Measurements from ENCODE around the gene SETX. TPM values are rescaled to one million over a fixed set of nuclear protein-coding genes. Genes with fewer than 3 reads are reported as not detected.
"Not testable (repeated sequence)": the region's sequence is repeated elsewhere in the genome, so short reads cannot be mapped to it uniquely, and the experiment has no call there.

The SETX gene
- total RNA-seq, 5 donors from 2014 or later (not counting 1 experiment from before 2014, with no cell fraction given): 63.9 to 73.2 (median 65.0) TPM

- H3K27ac ChIP-seq (ENCODE audit: low read length); POLR2A ChIA-PET; H3K27ac Mint-ChIP-seq; H3K9me3 ChIP-seq; H3K4me3 ChIP-seq (ENCODE audit: control insufficient read depth in 1 of 2, extremely low read depth in 1 of 2, low read length in 1 of 2); CTCF ChIA-PET; H3K9me3 Mint-ChIP-seq; H3K4me3 Mint-ChIP-seq; DNase-seq; H3K27me3 Mint-ChIP-seq; ATAC-seq (replicated peaks in 1 of 4); H3K27me3 ChIP-seq (replicated peaks in 1 of 2; ENCODE audit: control insufficient read depth in 2 of 2, extremely low read depth in 1 of 2, insufficient read depth in 2 of 2, low read length in 1 of 2): not testable (repeated sequence)
- peaks cover 14 to 28% (median 20%) of the 10 kb centered on the region in 3 donors for H3K4me1 Mint-ChIP-seq
- 100% methylated on average over 2 of the region's 2 CpGs for WGBS (ENCODE audit: insufficient coverage)
- H3K36me3 Mint-ChIP-seq: peaks cover 20% of the 10 kb centered on the region
- Histone ChIP-seq H3K4me1 (ENCODE audit: control insufficient read depth in 1 of 2, extremely low read depth in 1 of 2, insufficient read depth in 2 of 2, low read length in 2 of 2) (peaks cover 3 to 12% of the 10 kb centered on the region in 2 experiments), H3K36me3 (ENCODE audit: control insufficient read depth in 2 of 2, extremely low read depth in 1 of 2, insufficient read depth in 1 of 2, low read length in 1 of 2) (peaks cover 2 to 59% of the 10 kb centered on the region in 2 donors)
Measured at GRCh38 chr9:132377769-132378168, 23.0 kb upstream of the SETX start.

DNA sequence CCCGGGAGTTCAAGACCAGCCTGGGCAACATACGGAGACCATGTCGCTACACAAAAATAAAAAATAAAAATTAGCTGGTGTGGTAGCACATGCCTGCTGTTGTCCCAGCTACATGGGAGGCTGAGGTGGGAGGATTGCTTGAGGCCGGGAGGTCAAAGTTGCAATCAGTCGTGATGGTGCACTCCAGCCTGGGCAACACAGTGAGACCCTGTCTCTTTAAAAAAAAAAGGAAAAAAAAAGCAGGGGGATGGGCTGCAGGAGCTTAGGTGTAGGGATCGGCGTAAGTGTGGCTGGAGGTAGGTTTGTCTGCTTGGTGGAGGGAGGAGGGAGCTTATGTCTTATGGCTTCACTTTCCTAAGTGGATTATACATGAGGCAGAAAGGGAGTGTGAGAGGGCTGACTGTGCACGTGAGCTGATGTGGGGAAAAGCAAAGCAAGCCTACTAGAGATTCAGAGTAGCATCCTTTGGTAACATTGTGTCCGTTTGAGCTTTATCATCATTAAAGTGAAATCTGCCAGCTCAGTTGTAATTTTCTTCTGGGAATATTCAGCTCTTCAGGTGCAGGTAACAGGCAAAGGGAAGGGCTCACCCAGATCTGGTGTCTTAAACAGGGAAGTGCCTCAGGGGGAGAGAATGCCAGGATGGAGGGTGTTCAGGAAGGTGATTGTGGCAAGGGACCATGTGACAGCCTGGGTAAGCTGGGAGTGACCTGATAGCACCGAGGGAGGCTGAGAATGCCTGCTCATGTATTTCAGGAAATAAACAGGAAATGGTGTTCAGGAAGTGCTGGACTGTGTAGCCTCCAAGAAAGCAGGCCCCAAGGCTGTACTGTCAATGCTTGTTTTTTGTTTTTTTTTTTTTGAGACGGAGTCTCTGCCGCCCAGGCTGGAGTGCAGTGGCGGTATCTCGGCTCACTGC is 17.6 kb upstream of the SETX start:
- 61% methylated on average over 5 of the region's 14 CpGs for WGBS (ENCODE audit: insufficient coverage)
- Histone ChIP-seq H3K36me3 (ENCODE audit: control insufficient read depth in 2 of 2, extremely low read depth in 1 of 2, insufficient read depth in 1 of 2, low read length in 1 of 2) (peaks cover 2 to 22% of the 10 kb centered on the region in 2 donors), H3K27ac (ENCODE audit: low read length) (no peak overlapping the region), H3K4me1 (ENCODE audit: control insufficient read depth in 1 of 2, extremely low read depth in 1 of 2, insufficient read depth in 2 of 2, low read length in 2 of 2) (peaks cover 0 to 10% of the 10 kb centered on the region in 2 experiments), H3K4me3 (ENCODE audit: control insufficient read depth in 1 of 2, extremely low read depth in 1 of 2, low read length in 1 of 2) (no peak overlapping the region), H3K27me3 (replicated peaks in 1 of 2; ENCODE audit: control insufficient read depth in 2 of 2, extremely low read depth in 1 of 2, insufficient read depth in 2 of 2, low read length in 1 of 2) (no peaks in the 10 kb centered on the region), H3K9me3 (no peaks in the 10 kb centered on the region)
- Mint-ChIP-seq H3K4me3 (peak overlapping the region in 1 of 3 donors; percentile 9), H3K27ac (peak overlapping the region; percentile 30 to 75), H3K4me1 (peaks cover 11 to 20% (median 19%) of the 10 kb centered on the region in 3 donors), H3K9me3 (no peaks in the 10 kb centered on the region), H3K36me3 (peaks cover 6% of the 10 kb centered on the region), H3K27me3 (no peaks in the 10 kb centered on the region)
- peak in 3 of 4 experiments; percentile 29 to 48 (median 41) for ATAC-seq (replicated peaks in 1 of 4)
- DNase-seq: no peak
- ChIA-PET CTCF (no interaction called here), POLR2A (interaction anchor here in 1 of 2 donors (0.6 kb wide), 1 partner anchor 87 kb away, joined by 4 read pairs; no protein-coding TSS in a partner anchor)

DNA sequence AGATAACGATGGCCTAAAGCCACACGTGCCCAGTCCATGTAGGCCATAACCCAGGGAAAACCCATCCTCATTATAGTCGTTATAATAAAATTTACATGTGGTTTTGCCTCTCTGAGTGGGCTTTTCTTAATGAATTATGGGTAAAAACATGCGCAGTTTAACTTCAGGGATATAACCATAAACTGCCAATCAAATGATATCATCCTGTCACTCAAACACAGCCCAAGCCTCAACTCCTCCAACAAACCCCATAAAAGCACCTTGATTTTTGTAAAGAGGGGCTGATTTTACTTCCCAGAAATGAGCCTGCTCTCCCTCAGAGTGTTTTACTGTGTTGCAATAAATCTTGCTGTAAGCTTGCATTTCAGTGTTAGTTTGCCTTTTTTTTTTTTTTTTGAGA is 15.8 kb upstream of the SETX start:
- Histone ChIP-seq H3K27ac (ENCODE audit: low read length) (no peak overlapping the region), H3K9me3 (no peaks in the 10 kb centered on the region), H3K4me1 (ENCODE audit: control insufficient read depth in 1 of 2, extremely low read depth in 1 of 2, insufficient read depth in 2 of 2, low read length in 2 of 2) (peaks cover 0 to 10% of the 10 kb centered on the region in 2 experiments), H3K27me3 (replicated peaks in 1 of 2; ENCODE audit: control insufficient read depth in 2 of 2, extremely low read depth in 1 of 2, insufficient read depth in 2 of 2, low read length in 1 of 2) (no peaks in the 10 kb centered on the region), H3K36me3 (ENCODE audit: control insufficient read depth in 2 of 2, extremely low read depth in 1 of 2, insufficient read depth in 1 of 2, low read length in 1 of 2) (peaks cover 2 to 5% of the 10 kb centered on the region in 2 donors), H3K4me3 (ENCODE audit: control insufficient read depth in 1 of 2, extremely low read depth in 1 of 2, low read length in 1 of 2) (no peak overlapping the region)
- DNase-seq (no peak), ATAC-seq (replicated peaks in 1 of 4) (no peak)
- Mint-ChIP-seq H3K27ac (no peak overlapping the region), H3K4me3 (no peak overlapping the region), H3K4me1 (peaks cover 11 to 20% (median 19%) of the 10 kb centered on the region in 3 donors), H3K27me3 (no peaks in the 10 kb centered on the region), H3K36me3 (peaks cover 6% of the 10 kb centered on the region), H3K9me3 (no peaks in the 10 kb centered on the region)
- ChIA-PET CTCF (interaction anchor here in 1 of 2 donors (0.6 kb wide), 1 partner anchor 641 kb away, joined by 4 read pairs; no protein-coding TSS in a partner anchor), POLR2A (interaction anchor here in 1 of 2 donors (0.6 kb wide), 1 partner anchor 1035 kb away, joined by 4 read pairs; no protein-coding TSS in a partner anchor)
- no CpG with 5 or more reads among the region's 4 CpGs for WGBS (ENCODE audit: insufficient coverage)

DNA sequence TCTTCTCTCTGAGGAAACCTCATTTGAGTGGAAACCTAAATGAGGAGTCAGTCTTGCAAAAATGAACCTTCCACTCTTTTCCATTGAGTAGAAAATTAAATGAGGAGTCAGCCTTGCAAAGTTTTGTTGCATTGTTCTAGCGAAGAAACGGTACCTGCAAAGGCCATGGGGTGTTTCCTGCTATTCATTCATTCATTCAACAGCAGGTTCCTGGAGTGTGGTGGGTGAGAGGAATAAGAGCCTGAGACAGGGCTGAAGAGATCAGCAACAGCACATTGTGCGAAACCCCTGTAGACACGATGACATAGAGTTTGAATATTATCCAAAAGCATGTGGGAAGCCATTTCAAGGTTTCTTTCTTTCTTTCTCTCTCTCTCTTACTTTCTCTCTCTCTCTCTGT is 14.6 kb upstream of the SETX start:
- no peak overlapping the region for H3K27ac ChIP-seq (ENCODE audit: low read length)
- ChIA-PET CTCF (no interaction called here), POLR2A (no interaction called here)
- Mint-ChIP-seq H3K4me1 (peaks cover 11 to 19% (median 16%) of the 10 kb centered on the region in 3 donors), H3K27me3 (no peaks in the 10 kb centered on the region), H3K36me3 (no peaks in the 10 kb centered on the region), H3K9me3 (no peaks in the 10 kb centered on the region), H3K27ac (no peak overlapping the region), H3K4me3 (no peak overlapping the region)
- DNase-seq: no peak
- H3K4me1 ChIP-seq (ENCODE audit: control insufficient read depth in 1 of 2, extremely low read depth in 1 of 2, insufficient read depth in 2 of 2, low read length in 2 of 2): peaks cover 0 to 10% of the 10 kb centered on the region in 2 experiments
- no peak overlapping the region for H3K4me3 ChIP-seq (ENCODE audit: control insufficient read depth in 1 of 2, extremely low read depth in 1 of 2, low read length in 1 of 2)
- H3K9me3 ChIP-seq: no peaks in the 10 kb centered on the region
- no peaks in the 10 kb centered on the region for H3K27me3 ChIP-seq (replicated peaks in 1 of 2; ENCODE audit: control insufficient read depth in 2 of 2, extremely low read depth in 1 of 2, insufficient read depth in 2 of 2, low read length in 1 of 2)
- no CpG with 5 or more reads among the region's 4 CpGs for WGBS (ENCODE audit: insufficient coverage)
- H3K36me3 ChIP-seq (ENCODE audit: control insufficient read depth in 2 of 2, extremely low read depth in 1 of 2, insufficient read depth in 1 of 2, low read length in 1 of 2): no peaks in the 10 kb centered on the region
- ATAC-seq (replicated peaks in 1 of 4): no peak

- Mint-ChIP-seq H3K4me1 (peaks cover 6 to 10% (median 7%) of the 10 kb centered on the region in 3 donors), H3K27me3 (no peaks in the 10 kb centered on the region), H3K4me3 (no peak overlapping the region), H3K27ac (no peak overlapping the region), H3K36me3 (no peaks in the 10 kb centered on the region), H3K9me3 (no peaks in the 10 kb centered on the region)
- H3K4me1 ChIP-seq (ENCODE audit: control insufficient read depth in 1 of 2, extremely low read depth in 1 of 2, insufficient read depth in 2 of 2, low read length in 2 of 2): peaks cover 0 to 5% of the 10 kb centered on the region in 2 experiments
- ChIA-PET CTCF (no interaction called here), POLR2A (no interaction called here)
- ATAC-seq (replicated peaks in 1 of 4) (no peak), DNase-seq (no peak)
- H3K4me3 ChIP-seq (ENCODE audit: control insufficient read depth in 1 of 2, extremely low read depth in 1 of 2, low read length in 1 of 2): no peak overlapping the region
- no peaks in the 10 kb centered on the region for H3K27me3 ChIP-seq (replicated peaks in 1 of 2; ENCODE audit: control insufficient read depth in 2 of 2, extremely low read depth in 1 of 2, insufficient read depth in 2 of 2, low read length in 1 of 2)
- no peak overlapping the region for H3K27ac ChIP-seq (ENCODE audit: low read length)
- WGBS (ENCODE audit: insufficient coverage): 72% methylated on average over 8 of the region's 13 CpGs
- no peaks in the 10 kb centered on the region for H3K9me3 ChIP-seq
- H3K36me3 ChIP-seq (ENCODE audit: control insufficient read depth in 2 of 2, extremely low read depth in 1 of 2, insufficient read depth in 1 of 2, low read length in 1 of 2): no peaks in the 10 kb centered on the region
Measured at GRCh38 chr9:132367613-132368313, 13.0 kb upstream of the SETX start.

DNA sequence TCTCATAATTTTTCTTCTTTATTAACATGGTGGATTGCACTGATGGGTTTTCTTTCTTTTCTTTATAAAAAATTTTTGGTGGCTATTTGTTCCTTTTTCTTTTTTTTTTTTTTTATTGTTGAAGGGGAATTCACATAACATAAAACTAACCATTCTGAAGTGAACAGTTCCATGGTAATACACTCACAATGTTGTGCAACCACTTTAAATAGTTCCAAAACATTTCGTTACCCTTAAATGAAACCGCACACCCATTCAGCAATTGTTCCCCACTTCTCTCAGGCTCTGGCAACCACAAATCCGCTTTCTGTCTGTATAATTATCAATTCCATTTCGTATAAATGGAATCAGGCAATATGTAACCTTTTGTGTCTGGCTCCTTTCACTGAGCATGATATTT is 11.7 kb upstream of the SETX start:
- H3K4me1 ChIP-seq (ENCODE audit: control insufficient read depth in 1 of 2, extremely low read depth in 1 of 2, insufficient read depth in 2 of 2, low read length in 2 of 2): no peaks in the 10 kb centered on the region
- no peaks in the 10 kb centered on the region for H3K36me3 ChIP-seq (ENCODE audit: control insufficient read depth in 2 of 2, extremely low read depth in 1 of 2, insufficient read depth in 1 of 2, low read length in 1 of 2)
- ChIA-PET CTCF (no interaction called here), POLR2A (no interaction called here)
- Mint-ChIP-seq H3K4me1 (no peaks in the 10 kb centered on the region), H3K4me3 (no peak overlapping the region), H3K27me3 (no peaks in the 10 kb centered on the region), H3K27ac (no peak overlapping the region), H3K36me3 (no peaks in the 10 kb centered on the region), H3K9me3 (no peaks in the 10 kb centered on the region)
- ATAC-seq (replicated peaks in 1 of 4) (no peak), DNase-seq (no peak)
- no peak overlapping the region for H3K4me3 ChIP-seq (ENCODE audit: control insufficient read depth in 1 of 2, extremely low read depth in 1 of 2, low read length in 1 of 2)
- H3K27me3 ChIP-seq (replicated peaks in 1 of 2; ENCODE audit: control insufficient read depth in 2 of 2, extremely low read depth in 1 of 2, insufficient read depth in 2 of 2, low read length in 1 of 2): no peaks in the 10 kb centered on the region
- WGBS (ENCODE audit: insufficient coverage): 100% methylated on average over 2 of the region's 4 CpGs
- H3K27ac ChIP-seq (ENCODE audit: low read length): no peak overlapping the region
- H3K9me3 ChIP-seq: no peaks in the 10 kb centered on the region
